ENCODE results near the gene SAMSN1.

The SAMSN1 gene

GRCh38 chr21:14487490-14488432, 58.4 kb downstream of the SAMSN1 start:
- in situ Hi-C loops (cut with MboI; ENCODE audit: low sequenced_read_pairs) = no loop called here

GRCh38 chr21:14486869-14487268, 59.2 kb downstream of the SAMSN1 start:
- in situ Hi-C loops (cut with MboI; ENCODE audit: low sequenced_read_pairs) = no loop called here

GRCh38 chr21:14484188-14485009, 61.7 kb downstream of the SAMSN1 start:
- in situ Hi-C loops (cut with MboI; ENCODE audit: low sequenced_read_pairs) = no loop called here

GRCh38 chr21:14483296-14483695, 62.8 kb downstream of the SAMSN1 start:
- in situ Hi-C loops (cut with MboI; ENCODE audit: low sequenced_read_pairs) = no loop called here

GRCh38 chr21:14482165-14482564, 64.0 kb downstream of the SAMSN1 start:
- in situ Hi-C loops (cut with MboI; ENCODE audit: low sequenced_read_pairs) = no loop called here

GRCh38 chr21:14480411-14481031, 65.6 kb downstream of the SAMSN1 start:
- in situ Hi-C loops (cut with MboI; ENCODE audit: low sequenced_read_pairs) = no loop called here

GRCh38 chr21:14479241-14479786, 66.8 kb downstream of the SAMSN1 start:
- in situ Hi-C loops (cut with MboI; ENCODE audit: low sequenced_read_pairs) = no loop called here

- in situ Hi-C loops (cut with MboI; ENCODE audit: low sequenced_read_pairs) = no loop called here
Observed at GRCh38 chr21:14477841-14478240, 68.3 kb downstream of the SAMSN1 start.

GRCh38 chr21:14477133-14477532, 69.0 kb downstream of the SAMSN1 start:
- in situ Hi-C loops (cut with MboI; ENCODE audit: low sequenced_read_pairs) = no loop called here

- in situ Hi-C loops (cut with MboI; ENCODE audit: low sequenced_read_pairs) = no loop called here
Observed at GRCh38 chr21:14474995-14475394, 71.1 kb downstream of the SAMSN1 start.

GRCh38 chr21:14469641-14470040, 76.5 kb downstream of the SAMSN1 start:
- in situ Hi-C loops (cut with MboI; ENCODE audit: low sequenced_read_pairs) = no loop called here

- in situ Hi-C loops (cut with MboI; ENCODE audit: low sequenced_read_pairs) = no loop called here
Observed at GRCh38 chr21:14466715-14467114, 79.4 kb downstream of the SAMSN1 start.

- in situ Hi-C loops (cut with MboI; ENCODE audit: low sequenced_read_pairs) = no loop called here
Observed at GRCh38 chr21:14457762-14458161, 88.4 kb downstream of the SAMSN1 start.

GRCh38 chr21:14456911-14457310, 89.2 kb downstream of the SAMSN1 start:
- in situ Hi-C loops (cut with MboI; ENCODE audit: low sequenced_read_pairs) = no loop called here

GRCh38 chr21:14454016-14455009, 91.8 kb downstream of the SAMSN1 start:
- in situ Hi-C loops (cut with MboI; ENCODE audit: low sequenced_read_pairs) = no loop called here

- in situ Hi-C loops (cut with MboI; ENCODE audit: low sequenced_read_pairs) = no loop called here
Observed at GRCh38 chr21:14453339-14454015, 92.6 kb downstream of the SAMSN1 start.

GRCh38 chr21:14452727-14453241, 93.3 kb downstream of the SAMSN1 start:
- in situ Hi-C loops (cut with MboI; ENCODE audit: low sequenced_read_pairs) = no loop called here

GRCh38 chr21:14452031-14452726, 93.9 kb downstream of the SAMSN1 start:
- in situ Hi-C loops (cut with MboI; ENCODE audit: low sequenced_read_pairs) = no loop called here
